Measurements from ENCODE around the gene DCAF12L1. TPM values are rescaled to one million over a fixed set of nuclear protein-coding genes. Genes with fewer than 3 reads are reported as not detected.

Gene DCAF12L1
- polyA plus RNA-seq (not detected in 2 replicates), polyA minus RNA-seq (not detected in 2 replicates)

DNA sequence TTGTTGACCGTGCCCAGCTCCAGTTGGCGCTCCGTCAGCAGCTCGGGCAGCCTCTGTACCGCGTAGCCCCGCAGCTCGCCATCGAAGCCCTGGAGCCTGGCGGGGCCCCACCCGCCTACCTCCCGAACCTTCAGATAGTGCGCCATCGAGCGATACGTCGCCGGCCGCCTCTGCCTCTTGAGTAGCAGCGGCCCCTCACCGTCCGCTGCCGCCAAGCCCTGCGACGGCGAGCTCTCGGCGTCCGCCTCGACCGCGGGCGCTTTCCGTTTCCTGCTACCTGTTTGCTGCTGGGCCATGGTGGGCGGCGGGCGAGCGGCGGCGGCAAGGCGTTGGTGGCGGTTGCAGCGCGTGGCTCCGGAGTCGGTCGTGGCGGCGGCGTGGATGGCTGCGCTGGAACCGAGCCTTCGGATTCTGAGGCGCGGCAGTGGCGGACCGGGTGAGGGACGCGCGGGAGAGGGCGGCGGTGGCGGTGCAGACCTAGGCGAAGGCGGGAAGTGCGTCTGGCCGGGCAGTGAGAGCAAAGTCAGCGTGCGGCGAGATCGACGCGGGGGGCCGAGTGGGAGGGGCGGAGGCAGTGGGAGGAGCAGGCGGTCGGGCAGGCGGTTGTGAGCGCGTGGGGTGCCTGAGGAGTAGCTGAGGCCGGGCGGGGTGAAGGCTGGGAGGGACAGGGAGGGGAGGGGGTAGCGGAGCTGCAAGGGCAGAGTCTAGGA, at the start of gene DCAF12L1:
Gene DCAF12L1, minus strand, starts transcription at position 502 of the 710 bp plus-strand sequence. Its CDS starts 206 bp downstream, at position 296.
- no peaks in the 10 kb centered on the region for H3K9me2 ChIP-seq (ENCODE audit: insufficient read depth, low read length)
- TF ChIP-seq TAF1 (IDR thresholded peaks at IDR 0.05; ENCODE audit: low read depth): no peak
- TF ChIP-seq, protein P1, sequence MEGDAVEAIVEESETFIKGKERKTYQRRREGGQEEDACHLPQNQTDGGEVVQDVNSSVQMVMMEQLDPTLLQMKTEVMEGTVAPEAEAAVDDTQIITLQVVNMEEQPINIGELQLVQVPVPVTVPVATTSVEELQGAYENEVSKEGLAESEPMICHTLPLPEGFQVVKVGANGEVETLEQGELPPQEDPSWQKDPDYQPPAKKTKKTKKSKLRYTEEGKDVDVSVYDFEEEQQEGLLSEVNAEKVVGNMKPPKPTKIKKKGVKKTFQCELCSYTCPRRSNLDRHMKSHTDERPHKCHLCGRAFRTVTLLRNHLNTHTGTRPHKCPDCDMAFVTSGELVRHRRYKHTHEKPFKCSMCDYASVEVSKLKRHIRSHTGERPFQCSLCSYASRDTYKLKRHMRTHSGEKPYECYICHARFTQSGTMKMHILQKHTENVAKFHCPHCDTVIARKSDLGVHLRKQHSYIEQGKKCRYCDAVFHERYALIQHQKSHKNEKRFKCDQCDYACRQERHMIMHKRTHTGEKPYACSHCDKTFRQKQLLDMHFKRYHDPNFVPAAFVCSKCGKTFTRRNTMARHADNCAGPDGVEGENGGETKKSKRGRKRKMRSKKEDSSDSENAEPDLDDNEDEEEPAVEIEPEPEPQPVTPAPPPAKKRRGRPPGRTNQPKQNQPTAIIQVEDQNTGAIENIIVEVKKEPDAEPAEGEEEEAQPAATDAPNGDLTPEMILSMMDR (IDR thresholded peaks at IDR 0.05; ENCODE audit: poor library complexity, severe bottlenecking): no peak
- no peak for TF ChIP-seq EZH2 (IDR thresholded peaks at IDR 0.05; ENCODE audit: borderline replicate concordance, insufficient read depth, low read length, poor library complexity, severe bottlenecking)
- TF ChIP-seq, protein P2, sequence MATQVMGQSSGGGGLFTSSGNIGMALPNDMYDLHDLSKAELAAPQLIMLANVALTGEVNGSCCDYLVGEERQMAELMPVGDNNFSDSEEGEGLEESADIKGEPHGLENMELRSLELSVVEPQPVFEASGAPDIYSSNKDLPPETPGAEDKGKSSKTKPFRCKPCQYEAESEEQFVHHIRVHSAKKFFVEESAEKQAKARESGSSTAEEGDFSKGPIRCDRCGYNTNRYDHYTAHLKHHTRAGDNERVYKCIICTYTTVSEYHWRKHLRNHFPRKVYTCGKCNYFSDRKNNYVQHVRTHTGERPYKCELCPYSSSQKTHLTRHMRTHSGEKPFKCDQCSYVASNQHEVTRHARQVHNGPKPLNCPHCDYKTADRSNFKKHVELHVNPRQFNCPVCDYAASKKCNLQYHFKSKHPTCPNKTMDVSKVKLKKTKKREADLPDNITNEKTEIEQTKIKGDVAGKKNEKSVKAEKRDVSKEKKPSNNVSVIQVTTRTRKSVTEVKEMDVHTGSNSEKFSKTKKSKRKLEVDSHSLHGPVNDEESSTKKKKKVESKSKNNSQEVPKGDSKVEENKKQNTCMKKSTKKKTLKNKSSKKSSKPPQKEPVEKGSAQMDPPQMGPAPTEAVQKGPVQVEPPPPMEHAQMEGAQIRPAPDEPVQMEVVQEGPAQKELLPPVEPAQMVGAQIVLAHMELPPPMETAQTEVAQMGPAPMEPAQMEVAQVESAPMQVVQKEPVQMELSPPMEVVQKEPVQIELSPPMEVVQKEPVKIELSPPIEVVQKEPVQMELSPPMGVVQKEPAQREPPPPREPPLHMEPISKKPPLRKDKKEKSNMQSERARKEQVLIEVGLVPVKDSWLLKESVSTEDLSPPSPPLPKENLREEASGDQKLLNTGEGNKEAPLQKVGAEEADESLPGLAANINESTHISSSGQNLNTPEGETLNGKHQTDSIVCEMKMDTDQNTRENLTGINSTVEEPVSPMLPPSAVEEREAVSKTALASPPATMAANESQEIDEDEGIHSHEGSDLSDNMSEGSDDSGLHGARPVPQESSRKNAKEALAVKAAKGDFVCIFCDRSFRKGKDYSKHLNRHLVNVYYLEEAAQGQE (IDR thresholded peaks at IDR 0.05; ENCODE audit: borderline replicate concordance): no peak
- TF ChIP-seq MXI1 (conservative IDR thresholded peaks at IDR 0.05; ENCODE audit: poor library complexity, severe bottlenecking): no peak
- H3K27me3 ChIP-seq (ENCODE audit: insufficient read depth, low read depth, low read length): no peaks in the 10 kb centered on the region
- no peaks in the 10 kb centered on the region for H4K20me1 ChIP-seq (ENCODE audit: insufficient read depth)
- no peak within 1 kb of the TSS for H3K9ac ChIP-seq (ENCODE audit: low read length)
- no peak within 1 kb of the TSS for H3K4me3 ChIP-seq (ENCODE audit: low read length)
- no peak within 1 kb of the TSS for H2AFZ ChIP-seq (ENCODE audit: low read depth, low read length)
- no peaks in the 10 kb centered on the region for H3K79me2 ChIP-seq (replicated peaks; ENCODE audit: insufficient read depth, low read length)
- no peaks in the 10 kb centered on the region for H3K9me3 ChIP-seq (ENCODE audit: low read length)
- no peaks in the 10 kb centered on the region for H3K36me3 ChIP-seq (ENCODE audit: insufficient read depth, low read length)
- H3K4me2 ChIP-seq (ENCODE audit: low read length): no peak within 1 kb of the TSS
- no peaks in the 10 kb centered on the region for H3F3A ChIP-seq (ENCODE audit: insufficient read depth, low read length, poor library complexity, severe bottlenecking)
- H3K27ac ChIP-seq (ENCODE audit: low read length): no peak within 1 kb of the TSS

DNA sequence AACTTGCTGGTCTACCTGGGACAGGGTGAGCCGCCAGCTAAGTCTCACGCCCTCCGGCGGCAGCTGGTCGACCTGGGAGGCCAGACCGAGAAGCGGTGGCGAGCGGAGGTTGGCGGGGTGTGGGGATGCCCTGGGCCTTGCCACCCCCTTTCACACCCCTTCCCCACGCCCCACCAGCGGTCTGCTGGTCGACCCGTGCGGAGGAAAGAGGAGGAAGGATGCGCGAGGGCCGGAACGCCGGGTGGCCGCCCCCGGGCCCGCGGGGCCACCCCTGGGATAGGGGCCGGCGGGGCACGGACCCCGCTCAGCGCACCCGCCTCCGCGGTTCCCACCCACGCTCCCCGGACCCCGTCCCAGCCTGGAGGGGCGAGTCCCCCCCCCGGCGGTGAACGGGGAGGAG, 28.3 kb upstream of the DCAF12L1 start:
- Histone ChIP-seq H3K27ac (ENCODE audit: low read length) (no peak overlapping the region), H3K9me3 (ENCODE audit: low read length) (no peaks in the 10 kb centered on the region), H2AFZ (ENCODE audit: low read depth, low read length) (no peak overlapping the region), H3K4me2 (ENCODE audit: low read length) (no peak overlapping the region), H3K9me2 (ENCODE audit: insufficient read depth, low read length) (no peaks in the 10 kb centered on the region), H3K79me2 (replicated peaks; ENCODE audit: insufficient read depth, low read length) (no peaks in the 10 kb centered on the region), H3K4me3 (ENCODE audit: low read length) (no peak overlapping the region), H3K27me3 (ENCODE audit: insufficient read depth, low read depth, low read length) (no peaks in the 10 kb centered on the region), H3F3A (ENCODE audit: insufficient read depth, low read length, poor library complexity, severe bottlenecking) (no peaks in the 10 kb centered on the region), H3K9ac (ENCODE audit: low read length) (no peak overlapping the region), H3K36me3 (ENCODE audit: insufficient read depth, low read length) (no peaks in the 10 kb centered on the region), H4K20me1 (ENCODE audit: insufficient read depth) (no peaks in the 10 kb centered on the region)
- no peak for TF ChIP-seq POLR2AphosphoS5 (IDR thresholded peaks at IDR 0.05)
- TF ChIP-seq, protein P2 (IDR thresholded peaks at IDR 0.05; ENCODE audit: borderline replicate concordance): no peak
- no peak for TF ChIP-seq EZH2 (IDR thresholded peaks at IDR 0.05; ENCODE audit: borderline replicate concordance, insufficient read depth, low read length, poor library complexity, severe bottlenecking)
- no peak for TF ChIP-seq SMC3 (conservative IDR thresholded peaks at IDR 0.05; ENCODE audit: poor library complexity)
- no peak for TF ChIP-seq MXI1 (conservative IDR thresholded peaks at IDR 0.05; ENCODE audit: poor library complexity, severe bottlenecking)
- no peak for TF ChIP-seq TAF1 (IDR thresholded peaks at IDR 0.05; ENCODE audit: low read depth)
- TF ChIP-seq RAD21 (conservative IDR thresholded peaks at IDR 0.05): no peak
- TF ChIP-seq, protein P1 (IDR thresholded peaks at IDR 0.05; ENCODE audit: poor library complexity, severe bottlenecking): no peak
- TF ChIP-seq EP300 (conservative IDR thresholded peaks at IDR 0.05; ENCODE audit: poor library complexity, severe bottlenecking): no peak
